HepG2 (cell line): Measurements from ENCODE around the gene LZTS2. TPM values are rescaled to one million over a fixed set of nuclear protein-coding genes. Genes with fewer than 3 reads are reported as not detected.

Experiments
- ATAC-seq: fragments of 200-7000 bp; cut with Tn5 transposase; 3 replicates; pipeline ENCODE4 v1.9.1; 2020; ENCODE audit warnings: mild to moderate bottlenecking, moderate library complexity
- Bru-seq: library from RNA; stranded (reverse); fragments of 400-500 nt; gene quantifications from one replicate; lab custom pipeline; 2021; lab: Mats Ljungman, UMichigan
- BruChase-seq, 2 experiments: library from RNA; stranded (reverse); fragments of 400-500 nt; gene quantifications; one replicate each; lab custom pipeline; 2021; lab: Mats Ljungman, UMichigan
- BruUV-seq: library from RNA; stranded (reverse); fragments of 400-500 nt; replicated peaks from 2 replicates; lab custom pipeline; 2021; lab: Mats Ljungman, UMichigan
- CTCF ChIA-PET: fragments of 300-600 bp; formaldehyde crosslinking; extraction: SDS; loops from one replicate; lab custom pipeline; 2021; ENCODE audit warnings: low total read pairs, inconsistent platforms, low intra/inter-chr PET ratio; lab: Yijun Ruan, JAX
- POLR2A ChIA-PET: fragments of 350-600 bp; sonication (Branson Sonifier 250); formaldehyde crosslinking; loops from one replicate; lab custom pipeline; 2020; ENCODE audit warnings: antibody characterized with exemption, inconsistent platforms; lab: Yijun Ruan, JAX
- DNase-seq: peaks from one replicate; pipeline ENCODE4 v3.0.0-alpha.2; 2015; ENCODE audit warnings: low spot score
- FAIRE-seq: peaks from 3 replicates; lab custom pipeline; 2011; peaks lifted over from hg19 to GRCh38; lab: Jason Lieb, UNC
- H2AFZ ChIP-seq: one replicate; pipeline ENCODE4 v1.6.1; 2011; ENCODE audit warnings: low read length, inconsistent platforms
- H3K27ac ChIP-seq: fragments of 300-600 bp; 3 replicates; pipeline ENCODE4 v1.8.0; 2011; ENCODE audit warnings: mixed run types, mild to moderate bottlenecking, mixed read lengths, low read length, inconsistent platforms; ENCODE audit not compliant: insufficient read depth; ENCODE audit errors: extremely low read length
- H3K27me3 ChIP-seq, 2 experiments: fragments of 200-600 bp in 1 of 2; 2 replicates in 1 of 2; 3 replicates in 1 of 2; pipeline versions ENCODE4 v1.6.0 to v1.8.0; 2011; ENCODE audit warnings: low read length in 2 of 2, mild to moderate bottlenecking in 2 of 2, moderate library complexity in 2 of 2, inconsistent platforms in 1 of 2; ENCODE audit not compliant: insufficient read depth in 2 of 2, control insufficient read depth in 1 of 2
- H3K36me3 ChIP-seq, 2 experiments: fragments of 200-600 bp in 1 of 2; replicated peaks in 1 of 2; 2 replicates in 1 of 2; 3 replicates in 1 of 2; pipeline versions ENCODE4 v1.5.1 to v1.8.0; 2011; ENCODE audit warnings: low read length in 2 of 2, inconsistent platforms in 1 of 2; ENCODE audit not compliant: insufficient read depth in 2 of 2, control insufficient read depth in 1 of 2
- H3K4me1 ChIP-seq: 2 replicates; pipeline ENCODE4 v1.5.1; 2012; ENCODE audit warnings: low read length, inconsistent platforms; ENCODE audit not compliant: insufficient read depth
- H3K4me2 ChIP-seq: 2 replicates; pipeline ENCODE4 v1.6.0; 2011; ENCODE audit warnings: low read depth, low read length, inconsistent platforms
- H3K4me3 ChIP-seq, 3 experiments: fragments of 200-600 bp in 1 of 3; sonication (generic), shearing (Covaris generic) in 1 of 3; replicated peaks in 1 of 3; 2 replicates each; pipeline ENCODE4 v1.5.1; 2011 to 2016; ENCODE audit warnings: low read length in 3 of 3, inconsistent platforms in 2 of 3, low read depth in 2 of 3, mild to moderate bottlenecking in 2 of 3, control low read depth in 1 of 3, mixed read lengths in 1 of 3; ENCODE audit not compliant: insufficient read depth in 1 of 3
- H3K79me2 ChIP-seq: one replicate; pipeline ENCODE4 v1.6.1; 2011; ENCODE audit warnings: low read length, inconsistent platforms; ENCODE audit not compliant: insufficient read depth
- H3K9ac ChIP-seq: 2 replicates; pipeline ENCODE4 v1.6.0; 2011; ENCODE audit warnings: mild to moderate bottlenecking, low read depth, low read length, inconsistent platforms; ENCODE audit not compliant: insufficient read depth
- H3K9me3 ChIP-seq: 2 replicates; pipeline ENCODE4 v1.5.1; 2012; ENCODE audit warnings: mild to moderate bottlenecking, low read length
- H4K20me1 ChIP-seq: 2 replicates; pipeline ENCODE4 v1.6.0; 2011; ENCODE audit warnings: inconsistent platforms, mild to moderate bottlenecking, low read length, moderate library complexity; ENCODE audit not compliant: insufficient read depth
- AGO1 ChIP-seq: fragments of 200-400 bp; formaldehyde crosslinking; IDR thresholded peaks from 2 replicates; pipeline ENCODE4 v1.6.1; 2017; ENCODE audit warnings: mild to moderate bottlenecking, low read depth, low read length, moderate library complexity; ENCODE audit not compliant: poor library complexity, severe bottlenecking
- FOXP1 ChIP-seq, 2 experiments: fragments of 450-650 bp in 1 of 2; IDR thresholded peaks; 2 replicates each; pipeline ENCODE4 v1.6.1; 2017 to 2018; ENCODE audit warnings: antibody characterized with exemption in 1 of 2
- KLF12 ChIP-seq: sonication (generic); formaldehyde crosslinking; IDR thresholded peaks from 2 replicates; pipeline ENCODE4 v1.4.0; 2020; ENCODE audit warnings: missing genetic modification reagents, borderline replicate concordance
- RBM39 ChIP-seq: fragments of 200-400 bp; formaldehyde crosslinking; IDR thresholded peaks from one replicate; pipeline ENCODE4 v1.6.1; 2018; ENCODE audit warnings: antibody characterized with exemption, mild to moderate bottlenecking, low read depth, low read length; ENCODE audit not compliant: poor library complexity, severe bottlenecking
- SMAD3 ChIP-seq: sonication (generic); formaldehyde crosslinking; IDR thresholded peaks from 2 replicates; pipeline ENCODE4 v1.4.0; 2020; ENCODE audit warnings: missing genetic modification reagents
- SP5 ChIP-seq: IDR thresholded peaks from 2 replicates; pipeline ENCODE4 v1.6.1; 2016; ENCODE audit warnings: low read depth, borderline replicate concordance
- SRSF9 ChIP-seq: fragments of 200-400 bp; formaldehyde crosslinking; IDR thresholded peaks from 2 replicates; pipeline ENCODE4 v1.6.1; 2018; ENCODE audit warnings: borderline replicate concordance, mild to moderate bottlenecking, low read depth, low read length; ENCODE audit not compliant: insufficient read depth, poor library complexity, severe bottlenecking
- TCF7 ChIP-seq: sonication (generic); IDR thresholded peaks from 2 replicates; pipeline ENCODE4 v1.6.1; 2016; ENCODE audit warnings: antibody characterized with exemption, low read depth
- ZBTB49 ChIP-seq: sonication (generic); formaldehyde crosslinking; IDR thresholded peaks from 2 replicates; pipeline ENCODE4 v1.4.0; 2020; ENCODE audit warnings: missing genetic modification reagents, borderline replicate concordance
- ZFP82 ChIP-seq: sonication (generic); formaldehyde crosslinking; IDR thresholded peaks from 2 replicates; pipeline ENCODE4 v1.5.1; 2020; ENCODE audit warnings: mild to moderate bottlenecking, missing genetic modification reagents, borderline replicate concordance
- ZNF256 ChIP-seq: sonication (generic); formaldehyde crosslinking; conservative IDR thresholded peaks from 2 replicates; pipeline ENCODE4 v1.4.0; 2020; ENCODE audit warnings: missing genetic modification reagents
- ZNF280B ChIP-seq: sonication (generic); formaldehyde crosslinking; IDR thresholded peaks from 2 replicates; pipeline ENCODE4 v1.5.0; 2020; ENCODE audit warnings: missing genetic modification reagents, mild to moderate bottlenecking, borderline replicate concordance
- ZNF432 ChIP-seq: sonication (generic); formaldehyde crosslinking; IDR thresholded peaks from 2 replicates; pipeline ENCODE4 v1.5.0; 2020; ENCODE audit warnings: missing genetic modification reagents, mild to moderate bottlenecking, borderline replicate concordance
- ZNF550 ChIP-seq: sonication (generic); formaldehyde crosslinking; IDR thresholded peaks from 2 replicates; pipeline ENCODE4 v1.4.0; 2020; ENCODE audit warnings: mild to moderate bottlenecking, missing genetic modification reagents, borderline replicate concordance
- WGBS: methylation state at CpG from one replicate; pipeline ENCODE4 v1.1.6; 2017; ENCODE audit warnings: low lambda C conversion rate; 5-methylcytosine and 5-hydroxymethylcytosine counted together
- in situ Hi-C: cut with HindIII; loops from 2 replicates; pipeline ENCODE4 v1.10.0; 2017; ENCODE audit warnings: low pct_unique_long_range_greater_than_20kb; ENCODE audit not compliant: extremely low pct_ligation_motif_present
- intact Hi-C: fragments of 100-400 bp; cut with micrococcal nuclease; formaldehyde crosslinking; loops from one replicate; pipeline ENCODE4 v1.10.0; 2022; ENCODE audit not compliant: unreplicated experiment
- long read RNA-seq, 2 experiments: library from RNA in 1 of 2; library from polyadenylated mRNA in 1 of 2; stranded (forward) in 1 of 2; unstranded in 1 of 2; transcript quantifications; one replicate each; pipeline ENCODE4 v2.0.0, GENCODE V29; 2019 to 2022
- polyA minus RNA-seq, 3 experiments: library from RNA; depleted of rRNA, polyadenylated mRNA; stranded (reverse); fragments of >200 nt; gene quantifications; 2 replicates each; pipeline ENCODE4 v1.2.3, GENCODE V29; 2011; ENCODE audit warnings: low replicate concordance in 1 of 3
- polyA plus RNA-seq, 8 experiments: library from polyadenylated mRNA; depleted of rRNA in 3 of 8; stranded (reverse) in 7 of 8; unstranded in 1 of 8; fragments of >200 nt; fragmentation: Illumina TruSeq in 4 of 8; extraction: Trizol in 4 of 8; gene quantifications; 2 replicates each; pipeline versions ENCODE4 v1.2.1 to v1.2.3, GENCODE V29; 2011 to 2016; ENCODE audit warnings: low read depth in 4 of 8, missing spikeins in 1 of 8, mixed read lengths in 1 of 8; ENCODE audit not compliant: insufficient read depth in 1 of 8
- total RNA-seq, 5 experiments: library from RNA; depleted of rRNA; stranded (reverse); fragments of >200 nt; fragmentation: Illumina TruSeq; extraction: Trizol; gene quantifications; 2 replicates each; pipeline ENCODE4 v1.2.3, GENCODE V29; 2016; ENCODE audit warnings: low read depth in 1 of 5

Gene LZTS2
- 60.7 and 65.6 TPM in 2 replicates for total RNA-seq (2016; rRNA removed; fragmentation: Illumina TruSeq; extraction: Trizol)
- 18.8 and 19.1 TPM in 2 replicates for total RNA-seq (2016; cell fraction: cytosol; rRNA removed; fragmentation: Illumina TruSeq; extraction: Trizol; ENCODE audit: low read depth)
- total RNA-seq (2016; cell fraction: insoluble cytoplasmic fraction; rRNA removed; fragmentation: Illumina TruSeq; extraction: Trizol), result 46.9 and 70.8 TPM in 2 replicates
- 50.4 and 56.7 TPM in 2 replicates for total RNA-seq (2016; cell fraction: membrane; rRNA removed; fragmentation: Illumina TruSeq; extraction: Trizol)
- total RNA-seq (2016; cell fraction: nucleus; rRNA removed; fragmentation: Illumina TruSeq; extraction: Trizol), result 40.4 and 47.3 TPM in 2 replicates
- polyA plus RNA-seq (2011; rRNA removed), result 43.6 and 59.7 TPM in 2 replicates
- 25.3 and 50.1 TPM in 2 replicates for polyA plus RNA-seq (2011; cell fraction: cytosol; rRNA removed)
- 161 and 196 TPM in 2 replicates for polyA plus RNA-seq (2011; cell fraction: nucleus; rRNA removed)
- 24.4 and 29.3 TPM in 2 replicates for polyA plus RNA-seq (2012)
- 14.3 and 15.4 TPM in 2 replicates for polyA plus RNA-seq (2016; cell fraction: cytosol; fragmentation: Illumina TruSeq; extraction: Trizol; ENCODE audit: low read depth)
- polyA plus RNA-seq (2016; cell fraction: insoluble cytoplasmic fraction; fragmentation: Illumina TruSeq; extraction: Trizol; ENCODE audit: low read depth), result 44.9 and 56.6 TPM in 2 replicates
- polyA plus RNA-seq (2016; cell fraction: membrane; fragmentation: Illumina TruSeq; extraction: Trizol; ENCODE audit: low read depth), result 34.1 and 38.8 TPM in 2 replicates
- 112 and 124 TPM in 2 replicates for polyA plus RNA-seq (2016; cell fraction: nucleus; fragmentation: Illumina TruSeq; extraction: Trizol; ENCODE audit: insufficient read depth, low read depth)
- polyA minus RNA-seq (2011; rRNA and poly(A)+ RNA removed; ENCODE audit: low replicate concordance), result 19.0 and 76.7 TPM in 2 replicates
- 27.9 and 32.8 TPM in 2 replicates for polyA minus RNA-seq (2011; cell fraction: cytosol; rRNA and poly(A)+ RNA removed)
- polyA minus RNA-seq (2011; cell fraction: nucleus; rRNA and poly(A)+ RNA removed), result 19.3 and 19.8 TPM in 2 replicates
- percentile 80 among the genes with signal in this experiment for Bru-seq, nascent RNA
- percentile 93 among the genes with signal in this experiment for BruChase-seq, experiment 1, labeled RNA remaining after a 6-hour chase
- BruChase-seq, experiment 2, labeled RNA remaining after a 2-hour chase, result percentile 88 among the genes with signal in this experiment
- long read RNA-seq, experiment 1, full-length matches to known transcripts, result 6 of 29 reads
- long read RNA-seq, experiment 1, partial matches to known transcripts, result 19 of 29 reads
- long read RNA-seq, experiment 1, other reads (novel, unspliced or antisense), result 4 of 29 reads
- long read RNA-seq, experiment 2, full-length matches to known transcripts, result 21 of 168 reads
- long read RNA-seq, experiment 2, partial matches to known transcripts, result 23 of 168 reads
- long read RNA-seq, experiment 2, other reads (novel, unspliced or antisense), result 124 of 168 reads

GRCh38 chr10:100999742-101000126, at the start of gene LZTS2:
LZTS2 (plus strand) TSS chr10:100999808; CDS start chr10:101002539, 2,731 bp downstream.
- in situ Hi-C loops, result no loop called here
- Histone ChIP-seq H3K27ac (peak within 1 kb of the TSS; percentile 89), H2AFZ (no peak within 1 kb of the TSS), H3K36me3 (peaks cover 8 to 20% of the 10 kb centered on the region in 2 experiments; a peak in 4 of 5 replicates), H3K27me3 (no peaks in the 10 kb centered on the region; a peak in 1 of 5 replicates), H3K4me1 (peaks cover 32% of the 10 kb centered on the region), H3K4me2 (peak within 1 kb of the TSS; percentile 98), H3K4me3 (peak within 1 kb of the TSS; percentile 91 to 99 (median 98)), H3K9ac (peak within 1 kb of the TSS; percentile 95), H3K9me3 (no peaks in the 10 kb centered on the region), H4K20me1 (no peaks in the 10 kb centered on the region; the same call in 1 of the 2 replicates), H3K79me2 (peaks cover 32% of the 10 kb centered on the region)
- intact Hi-C loops, result no loop called here
- no TSS peak for BruUV-seq
- ChIA-PET POLR2A (interaction anchor here (3.8 to 23.0 kb wide), 5 partner anchors 9 to 32 kb away, joined by 18 to 277 read pairs (median 56); partner anchors contain the start of genes MRPL43, PDZD7, SEMA4G and SFXN3), CTCF (interaction anchor here (8.5 kb wide), 1 partner anchor 13 kb away, joined by 240 read pairs; no protein-coding TSS in a partner anchor)
- peak; percentile 11 for ATAC-seq
- no peak for DNase-seq
- no peak for FAIRE-seq
- WGBS, result 3% methylated on average over 5 of the region's 44 CpGs
- TF ChIP-seq RBM39 (peak; percentile 13), SMAD3 (CRISPR knock-in tag) (no peak), AGO1 (peak; percentile 6), ZNF432 (CRISPR knock-in tag) (no peak), FOXP1 (IDR thresholded peaks at IDR 0.05) (no peak), FOXP1 (CRISPR knock-in tag; IDR thresholded peaks at IDR 0.05) (no peak), ZNF256 (CRISPR knock-in tag) (no peak), KLF12 (0 out of 2 replicates have a peak, but pooled peaks have one; percentile 16), ZFP82 (CRISPR knock-in tag) (peak; percentile 3; the same call in 1 of the 2 replicates), TCF7 (no peak), ZNF280B (no peak), SRSF9 (no peak), SP5 (no peak), ZNF550 (no peak), ZBTB49 (CRISPR knock-in tag) (no peak)
